ENCODE results near the gene POLD4. TPM values are rescaled to one million over a fixed set of nuclear protein-coding genes. Genes with fewer than 3 reads are reported as not detected.
A peak's percentile ranks its signal among the peaks of the same experiment; 100 is the strongest.

The POLD4 gene
- total RNA-seq, 2 experiments from 2014 or later: 153 to 171 TPM

GRCh38 chr11:67317888-67318555, 35.3 kb downstream of the POLD4 start:
- no peaks in the 10 kb centered on the region for H3K36me3 ChIP-seq (ENCODE audit: insufficient read depth, low read length)
- H3K4me3 ChIP-seq (ENCODE audit: low read depth, low read length, poor library complexity, severe bottlenecking): peak overlapping the region; percentile 78
- H3K4me1 ChIP-seq (ENCODE audit: insufficient read depth, low read length, poor library complexity, severe bottlenecking): peaks cover 13% of the 10 kb centered on the region
- peak overlapping the region; percentile 95 for H3K4me2 ChIP-seq (ENCODE audit: low read length)
- H3K79me2 ChIP-seq (ENCODE audit: insufficient read depth, low read depth, low read length): no peaks in the 10 kb centered on the region
- intact Hi-C loops (cut with micrococcal nuclease; ENCODE audit: unreplicated experiment): loop anchor here (1.0 kb wide), 5 partner anchors 30 to 237 kb away; partner anchors contain the start of gene GRK2
- no peak for DNase-seq (ENCODE audit: low spot score)
- H3K9me3 ChIP-seq (ENCODE audit: low read length): no peaks in the 10 kb centered on the region
- no peak overlapping the region for H3K27ac ChIP-seq (ENCODE audit: low read depth, low read length, poor library complexity, severe bottlenecking)
- POLR2A ChIA-PET: interaction anchor here (0.7 to 1.4 kb wide), 2 partner anchors 31 to 37 kb away, joined by 3 to 5 read pairs; no protein-coding TSS in a partner anchor
- H2AFZ ChIP-seq (ENCODE audit: low read length): peak overlapping the region; percentile 78
- BruUV-seq (replicated peaks): no TSS peak
- no peaks in the 10 kb centered on the region for H4K20me1 ChIP-seq (ENCODE audit: insufficient read depth, low read length)
- CTCF ChIA-PET (ENCODE audit: unreplicated experiment): no interaction called here
- no peak for TF ChIP-seq EZH2phosphoT487 (IDR thresholded peaks at IDR 0.05; ENCODE audit: borderline replicate concordance, low read depth, low read length)
- TF ChIP-seq CTCF (conservative IDR thresholded peaks at IDR 0.05; ENCODE audit: low read length): no peak; the same call in 1 of the 2 replicates
- no peaks in the 10 kb centered on the region for H3K9me2 ChIP-seq (ENCODE audit: insufficient read depth, low read length)

DNA sequence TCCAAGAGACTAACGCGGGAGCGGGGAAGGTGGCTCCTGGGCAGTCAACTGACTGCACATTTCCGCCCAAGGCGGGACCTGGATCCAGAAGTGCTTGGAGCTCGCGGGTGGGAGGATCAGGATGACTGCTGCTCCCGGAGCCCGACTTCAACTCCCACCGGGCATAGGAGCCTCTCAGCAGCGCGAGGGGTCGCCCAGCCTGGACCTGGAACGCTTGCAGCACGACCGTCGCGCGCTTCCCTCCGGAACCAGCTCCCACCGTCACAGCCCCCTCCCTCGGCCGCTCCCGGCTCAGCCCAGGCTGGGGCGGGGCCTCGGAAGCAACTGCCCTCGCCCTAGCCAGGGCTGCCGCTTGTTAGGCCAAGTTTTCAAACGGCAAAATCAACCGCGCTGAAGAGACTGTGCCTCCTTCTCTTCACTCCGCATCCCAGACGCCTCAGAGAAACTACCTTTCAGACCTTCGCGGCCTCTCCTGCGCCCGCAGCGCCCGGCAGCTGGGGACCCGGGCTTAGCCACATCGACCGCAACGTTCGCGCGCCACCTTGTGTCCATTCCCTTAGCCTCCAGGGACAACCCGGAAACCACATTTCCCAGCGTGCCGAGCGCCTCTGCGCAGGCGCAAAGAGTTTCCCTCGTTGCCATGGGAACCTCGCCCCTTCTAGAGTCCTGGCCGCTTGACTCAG, 36.0 kb downstream of the POLD4 start:
- TF ChIP-seq CTCF (conservative IDR thresholded peaks at IDR 0.05; ENCODE audit: low read length) (peak; percentile 89), EZH2phosphoT487 (IDR thresholded peaks at IDR 0.05; ENCODE audit: borderline replicate concordance, low read depth, low read length) (no peak)
- BruUV-seq (replicated peaks): TSS peak; percentile 85
- Histone ChIP-seq H3K9me3 (ENCODE audit: low read length) (no peaks in the 10 kb centered on the region), H2AFZ (ENCODE audit: low read length) (peak overlapping the region; percentile 85), H3K9me2 (ENCODE audit: insufficient read depth, low read length) (no peaks in the 10 kb centered on the region), H3K79me2 (ENCODE audit: insufficient read depth, low read depth, low read length) (no peaks in the 10 kb centered on the region), H3K4me2 (ENCODE audit: low read length) (peak overlapping the region; percentile 95), H4K20me1 (ENCODE audit: insufficient read depth, low read length) (no peaks in the 10 kb centered on the region), H3K4me3 (ENCODE audit: low read depth, low read length, poor library complexity, severe bottlenecking) (peak overlapping the region; percentile 78), H3K4me1 (ENCODE audit: insufficient read depth, low read length, poor library complexity, severe bottlenecking) (peaks cover 13% of the 10 kb centered on the region), H3K27ac (ENCODE audit: low read depth, low read length, poor library complexity, severe bottlenecking) (peak overlapping the region; percentile 93), H3K36me3 (ENCODE audit: insufficient read depth, low read length) (no peaks in the 10 kb centered on the region)
- ChIA-PET POLR2A (interaction anchor here (0.7 to 1.4 kb wide), 3 partner anchors 32 to 50 kb away, joined by 3 to 5 read pairs (median 4); no protein-coding TSS in a partner anchor), CTCF (ENCODE audit: unreplicated experiment) (interaction anchor here (0.8 to 1.2 kb wide), 3 partner anchors 51 to 198 kb away, joined by 4 to 8 read pairs (median 5); partner anchors contain the start of genes GRK2 and KDM2A)
- peak; percentile 99 for DNase-seq (ENCODE audit: low spot score)
- intact Hi-C loops (cut with micrococcal nuclease; ENCODE audit: unreplicated experiment): loop anchor here (1.0 kb wide), 5 partner anchors 29 to 236 kb away; partner anchors contain the start of gene GRK2
